Ishikawa (cell line): Measurements from ENCODE around the gene GPR55.

Experiments used
- CEBPB ChIP-seq: IDR thresholded peaks from 2 replicates; pipeline ENCODE4 v1.6.1; 2012
- CREB1 ChIP-seq: IDR thresholded peaks from 2 replicates; pipeline ENCODE4 v1.6.1; 2012; ENCODE audit warnings: low read depth
- EGR1 ChIP-seq: IDR thresholded peaks from 2 replicates; pipeline ENCODE4 v1.6.1; 2012
- EP300 ChIP-seq: IDR thresholded peaks from 2 replicates; pipeline ENCODE4 v1.6.1; 2012; ENCODE audit warnings: borderline replicate concordance
- FOXM1 ChIP-seq: IDR thresholded peaks from 2 replicates; pipeline ENCODE4 v1.6.1; 2012; ENCODE audit warnings: low read depth, borderline replicate concordance
- NFIC ChIP-seq: IDR thresholded peaks from 2 replicates; pipeline ENCODE4 v1.6.1; 2012
- RAD21 ChIP-seq: IDR thresholded peaks from 2 replicates; pipeline ENCODE4 v1.6.1; 2012; ENCODE audit warnings: low read depth
- REST ChIP-seq: IDR thresholded peaks from 2 replicates; pipeline ENCODE4 v1.6.1; 2012; ENCODE audit warnings: low read depth, mild to moderate bottlenecking
- TAF1 ChIP-seq: IDR thresholded peaks from 2 replicates; pipeline ENCODE4 v1.6.1; 2012; ENCODE audit warnings: low read depth, mild to moderate bottlenecking
- TCF12 ChIP-seq: IDR thresholded peaks from 2 replicates; pipeline ENCODE4 v1.6.1; 2012; ENCODE audit warnings: low read depth
- TEAD4 ChIP-seq: IDR thresholded peaks from 2 replicates; pipeline ENCODE4 v1.6.1; 2012
- USF1 ChIP-seq: IDR thresholded peaks from 2 replicates; pipeline ENCODE4 v1.6.1; 2012
- YY1 ChIP-seq: IDR thresholded peaks from 2 replicates; pipeline ENCODE4 v1.6.1; 2012; ENCODE audit warnings: low read depth
- ZBTB7A ChIP-seq: IDR thresholded peaks from 2 replicates; pipeline ENCODE4 v1.6.1; 2012; ENCODE audit warnings: low read depth
- TF ChIP-seq, protein P1 (sequence below): IDR thresholded peaks from 2 replicates; pipeline ENCODE4 v1.6.1; 2012

The GPR55 gene

GRCh38 chr2:230874876-230875275 is 50.2 kb downstream of the GPR55 start:
- TF ChIP-seq RAD21 (no peak), CREB1 (no peak)

GRCh38 chr2:230874456-230874855 is 50.6 kb downstream of the GPR55 start:
- TF ChIP-seq FOXM1 (no peak), TAF1 (no peak), CEBPB (no peak), TCF12 (no peak), EP300 (no peak), ZBTB7A (no peak), RAD21 (no peak), USF1 (no peak), TEAD4 (no peak), EGR1 (no peak), YY1 (no peak), NFIC (no peak), CREB1 (no peak), REST (no peak)
- TF ChIP-seq, protein P1, sequence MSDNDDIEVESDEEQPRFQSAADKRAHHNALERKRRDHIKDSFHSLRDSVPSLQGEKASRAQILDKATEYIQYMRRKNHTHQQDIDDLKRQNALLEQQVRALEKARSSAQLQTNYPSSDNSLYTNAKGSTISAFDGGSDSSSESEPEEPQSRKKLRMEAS, result no peak

DNA sequence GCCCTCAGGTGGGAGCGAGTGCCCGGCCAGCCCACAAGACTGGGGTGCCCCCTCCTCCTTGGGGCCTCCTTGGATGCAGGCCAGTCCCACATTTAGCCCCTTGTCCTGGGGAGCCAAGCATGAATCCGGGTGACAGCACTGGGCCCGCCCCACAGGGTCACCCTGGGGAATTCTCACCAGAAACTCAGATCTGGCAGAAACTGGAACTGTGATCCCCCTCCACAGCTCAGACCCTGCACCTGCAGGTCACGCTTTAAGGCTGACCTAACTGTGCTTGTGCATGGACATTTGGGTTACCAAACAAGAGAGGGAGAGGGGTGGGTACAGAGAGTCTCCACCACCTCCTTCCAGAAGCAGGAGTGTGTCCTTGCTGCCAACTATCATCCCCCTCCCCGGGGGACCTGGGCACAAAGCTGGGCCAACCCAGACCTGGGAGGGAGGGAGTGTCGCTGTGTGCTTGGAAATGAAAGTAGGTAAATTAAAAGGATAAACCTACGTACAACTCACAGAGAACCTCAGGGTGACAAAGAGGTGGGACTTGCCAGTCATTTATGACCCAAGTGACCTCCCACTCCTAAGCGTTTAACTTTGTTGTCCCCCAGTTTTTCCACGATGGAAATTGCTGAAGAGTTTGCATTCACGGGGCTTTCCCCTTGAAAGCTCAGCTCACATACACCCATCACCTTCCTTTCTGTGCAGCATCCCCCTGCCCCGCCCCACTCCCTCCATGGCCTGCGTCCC is 51.2 kb downstream of the GPR55 start:
- TF ChIP-seq USF1 (no peak), RAD21 (no peak), EGR1 (no peak)

- TF ChIP-seq CEBPB (no peak), CREB1 (no peak), TEAD4 (no peak), EGR1 (no peak), REST (no peak), ZBTB7A (no peak), TCF12 (no peak), NFIC (no peak), RAD21 (no peak), FOXM1 (no peak)
Observed at GRCh38 chr2:230872968-230873660, 51.9 kb downstream of the GPR55 start.

- TF ChIP-seq NFIC (no peak), FOXM1 (no peak), REST (no peak), TCF12 (no peak), TAF1 (no peak), USF1 (no peak), EP300 (no peak), CREB1 (no peak), CEBPB (no peak), EGR1 (no peak), YY1 (no peak), TEAD4 (no peak)
- TF ChIP-seq, protein P1, result no peak
Observed at GRCh38 chr2:230872151-230872967, 52.7 kb downstream of the GPR55 start.
